ENCODE results near the gene IRF2BPL. TPM values are rescaled to one million over a fixed set of nuclear protein-coding genes. Genes with fewer than 3 reads are reported as not detected.

IRF2BPL gene
- total and polyA plus RNA-seq, 2 experiments from 2014 or later: 4.8 to 51.0 TPM

GRCh38 chr14:77037938-77038568 is 9.5 kb upstream of the IRF2BPL start:
- in situ Hi-C loops (cut with MboI): no loop called here
- 0 out of 2 replicates have a peak, but pooled peaks cover 5% of the 10 kb centered on the region for H3K79me2 ChIP-seq (ENCODE audit: insufficient read depth)
- peak overlapping the region; percentile 100 for H3K27ac ChIP-seq
- peak overlapping the region; percentile 47; the same call in 1 of the 2 replicates for H2AFZ ChIP-seq
- H4K20me1 ChIP-seq (ENCODE audit: insufficient read depth): no peaks in the 10 kb centered on the region
- no peaks in the 10 kb centered on the region for H3K36me3 ChIP-seq (ENCODE audit: low read depth)
- no peaks in the 10 kb centered on the region for H3K27me3 ChIP-seq (replicated peaks; ENCODE audit: insufficient read depth)
- no peak for TF ChIP-seq EZH2 (IDR thresholded peaks at IDR 0.05; ENCODE audit: insufficient read depth, poor library complexity, severe bottlenecking)
- no peak for TF ChIP-seq EZH2phosphoT487 (IDR thresholded peaks at IDR 0.05; ENCODE audit: insufficient read depth, low read depth)
- H3K9me3 ChIP-seq (ENCODE audit: low read depth): no peaks in the 10 kb centered on the region
- peaks cover 67% of the 10 kb centered on the region for H3K4me1 ChIP-seq (ENCODE audit: insufficient read depth)
- peaks cover 51% of the 10 kb centered on the region for H3F3A ChIP-seq (ENCODE audit: insufficient read depth)
- DNase-seq: peak; percentile 61
- peak overlapping the region; percentile 93 for H3K9ac ChIP-seq
- peak overlapping the region; percentile 80 for H3K4me2 ChIP-seq (ENCODE audit: unreplicated experiment)
- H3K4me3 ChIP-seq: peak overlapping the region; percentile 60
- H3K9me2 ChIP-seq (ENCODE audit: insufficient read depth): no peaks in the 10 kb centered on the region
- WGBS, 2 experiments (ENCODE audit: low coverage in 1 of 2, low lambda C conversion rate in 2 of 2, missing lambda C conversion rate in 2 of 2): 27 to 31% methylated on average over 13 to 21 of the region's 21 CpGs

GRCh38 chr14:77037215-77037937 is 8.9 kb upstream of the IRF2BPL start:
- Histone ChIP-seq H3K4me2 (ENCODE audit: unreplicated experiment) (peak overlapping the region; percentile 80), H3K9me2 (ENCODE audit: insufficient read depth) (no peaks in the 10 kb centered on the region), H3F3A (ENCODE audit: insufficient read depth) (peaks cover 50% of the 10 kb centered on the region), H3K4me3 (peak overlapping the region; percentile 60; the same call in 1 of the 2 replicates), H3K4me1 (ENCODE audit: insufficient read depth) (peaks cover 67% of the 10 kb centered on the region), H3K9ac (peak overlapping the region; percentile 93; the same call in 1 of the 2 replicates), H3K36me3 (ENCODE audit: low read depth) (no peaks in the 10 kb centered on the region), H2AFZ (peak overlapping the region; percentile 47), H3K79me2 (ENCODE audit: insufficient read depth) (0 out of 2 replicates have a peak, but pooled peaks cover 5% of the 10 kb centered on the region), H3K27ac (peak overlapping the region; percentile 100), H3K9me3 (ENCODE audit: low read depth) (no peaks in the 10 kb centered on the region), H4K20me1 (ENCODE audit: insufficient read depth) (no peaks in the 10 kb centered on the region), H3K27me3 (replicated peaks; ENCODE audit: insufficient read depth) (no peaks in the 10 kb centered on the region)
- in situ Hi-C loops (cut with MboI): no loop called here
- no peak for DNase-seq
- TF ChIP-seq EZH2phosphoT487 (IDR thresholded peaks at IDR 0.05; ENCODE audit: insufficient read depth, low read depth) (no peak), EZH2 (IDR thresholded peaks at IDR 0.05; ENCODE audit: insufficient read depth, poor library complexity, severe bottlenecking) (no peak)
- WGBS, 2 experiments (ENCODE audit: low coverage in 1 of 2, low lambda C conversion rate in 2 of 2, missing lambda C conversion rate in 2 of 2): 57 to 61% methylated on average over 16 of the region's 16 CpGs

- no peaks in the 10 kb centered on the region for H3K9me2 ChIP-seq (ENCODE audit: insufficient read depth)
- peaks cover 52% of the 10 kb centered on the region for H3F3A ChIP-seq (ENCODE audit: insufficient read depth)
- no peak overlapping the region for H3K4me2 ChIP-seq (ENCODE audit: unreplicated experiment)
- no peak overlapping the region for H3K9ac ChIP-seq
- no peaks in the 10 kb centered on the region for H3K27me3 ChIP-seq (replicated peaks; ENCODE audit: insufficient read depth)
- H3K4me1 ChIP-seq (ENCODE audit: insufficient read depth): peaks cover 68% of the 10 kb centered on the region
- H3K9me3 ChIP-seq (ENCODE audit: low read depth): no peaks in the 10 kb centered on the region
- 0 out of 2 replicates have a peak, but pooled peaks cover 5% of the 10 kb centered on the region for H3K79me2 ChIP-seq (ENCODE audit: insufficient read depth)
- peak overlapping the region; percentile 28 for H2AFZ ChIP-seq
- H3K4me3 ChIP-seq: no peak overlapping the region
- H3K36me3 ChIP-seq (ENCODE audit: low read depth): no peaks in the 10 kb centered on the region
- DNase-seq: no peak
- WGBS, 2 experiments (ENCODE audit: low coverage in 1 of 2, low lambda C conversion rate in 2 of 2, missing lambda C conversion rate in 2 of 2): 79 to 81% methylated on average over 6 of the region's 6 CpGs
- no peak overlapping the region for H3K27ac ChIP-seq
- in situ Hi-C loops (cut with MboI): no loop called here
- TF ChIP-seq EZH2 (IDR thresholded peaks at IDR 0.05; ENCODE audit: insufficient read depth, poor library complexity, severe bottlenecking) (no peak), EZH2phosphoT487 (IDR thresholded peaks at IDR 0.05; ENCODE audit: insufficient read depth, low read depth) (no peak)
- H4K20me1 ChIP-seq (ENCODE audit: insufficient read depth): no peaks in the 10 kb centered on the region
Observed at GRCh38 chr14:77036484-77037214, 8.1 kb upstream of the IRF2BPL start.

GRCh38 chr14:77035267-77035666 is 6.8 kb upstream of the IRF2BPL start:
- in situ Hi-C loops (cut with MboI): no loop called here
- Histone ChIP-seq H2AFZ (no peak overlapping the region), H3K27ac (no peak overlapping the region)

More at GRCh38 chr14:77035267-77035666, 6.8 kb upstream of the IRF2BPL start:
- WGBS, 2 experiments (ENCODE audit: low coverage in 1 of 2, low lambda C conversion rate in 2 of 2, missing lambda C conversion rate in 2 of 2): 81 to 86% methylated on average over 4 of the region's 4 CpGs
- DNase-seq: no peak
- H3K27me3 ChIP-seq (replicated peaks; ENCODE audit: insufficient read depth): no peaks in the 10 kb centered on the region
- no peak for TF ChIP-seq EZH2phosphoT487 (IDR thresholded peaks at IDR 0.05; ENCODE audit: insufficient read depth, low read depth)
- no peak for TF ChIP-seq EZH2 (IDR thresholded peaks at IDR 0.05; ENCODE audit: insufficient read depth, poor library complexity, severe bottlenecking)
- peaks cover 63% of the 10 kb centered on the region for H3K4me1 ChIP-seq (ENCODE audit: insufficient read depth)
- no peaks in the 10 kb centered on the region for H3K9me3 ChIP-seq (ENCODE audit: low read depth)
- H4K20me1 ChIP-seq (ENCODE audit: insufficient read depth): no peaks in the 10 kb centered on the region
- H3K79me2 ChIP-seq (ENCODE audit: insufficient read depth): 0 out of 2 replicates have a peak, but pooled peaks cover 5% of the 10 kb centered on the region
- no peak overlapping the region for H3K4me2 ChIP-seq (ENCODE audit: unreplicated experiment)
- no peak overlapping the region for H3K4me3 ChIP-seq
- no peaks in the 10 kb centered on the region for H3K36me3 ChIP-seq (ENCODE audit: low read depth)
- H3F3A ChIP-seq (ENCODE audit: insufficient read depth): peaks cover 51% of the 10 kb centered on the region
- no peaks in the 10 kb centered on the region for H3K9me2 ChIP-seq (ENCODE audit: insufficient read depth)
- H3K9ac ChIP-seq: no peak overlapping the region

All from GM23248 (cell line).